Spleen (tissue), 11 donors: ENCODE data around the gene ADARB2. TPM values are rescaled to one million over a fixed set of nuclear protein-coding genes. Genes with fewer than 3 reads are reported as not detected.

Source experiments
- DNase-seq: peaks from one replicate; pipeline ENCODE4 v3.0.0-alpha.2; 2020
- H3K27ac ChIP-seq, 8 donors: fragments of 200-600 bp; sonication (generic) in 7 of 8; 1 replicate in 4 of 8; 2 replicates in 4 of 8; pipeline versions ENCODE4 v1.5.0 to v1.8.0; 2016 to 2021; ENCODE audit warnings: inconsistent platforms in 4 of 8, mild to moderate bottlenecking in 4 of 8, moderate library complexity in 1 of 8
- H3K27me3 ChIP-seq, 7 donors: fragments of 200-600 bp; sonication (generic) in 6 of 7; replicated peaks in 1 of 7; 1 replicate in 4 of 7; 2 replicates in 3 of 7; pipeline versions ENCODE4 v1.5.0 to v1.8.0; 2016 to 2021; ENCODE audit warnings: inconsistent platforms in 3 of 7, mild to moderate bottlenecking in 1 of 7
- H3K36me3 ChIP-seq, 6 donors: fragments of 200-600 bp; sonication (generic) in 5 of 6; 1 replicate in 4 of 6; 2 replicates in 2 of 6; pipeline versions ENCODE4 v1.5.0 to v1.8.0; 2016 to 2021; ENCODE audit warnings: inconsistent platforms in 2 of 6
- H3K4me1 ChIP-seq, 6 donors: fragments of 200-600 bp; sonication (generic) in 5 of 6; 1 replicate in 3 of 6; 2 replicates in 3 of 6; pipeline versions ENCODE4 v1.5.0 to v1.8.0; 2016 to 2021; ENCODE audit warnings: inconsistent platforms in 3 of 6
- H3K4me3 ChIP-seq, 8 donors: fragments of 200-600 bp; sonication (generic) in 7 of 8; 1 replicate in 4 of 8; 2 replicates in 4 of 8; pipeline versions ENCODE4 v1.5.0 to v1.8.0; 2016 to 2021; ENCODE audit warnings: inconsistent platforms in 4 of 8, mild to moderate bottlenecking in 4 of 8, moderate library complexity in 2 of 8
- H3K9me3 ChIP-seq, 8 donors: fragments of 200-600 bp; sonication (generic) in 7 of 8; 1 replicate in 4 of 8; 2 replicates in 4 of 8; pipeline versions ENCODE4 v1.5.0 to v1.8.0; 2016 to 2021; ENCODE audit warnings: inconsistent platforms in 4 of 8
- CTCF ChIP-seq, 11 experiments: fragments of 200-600 bp in 7 of 11; fragments of 450-650 bp in 4 of 11; sonication (generic) in 4 of 11; IDR thresholded peaks in 8 of 11; conservative IDR thresholded peaks in 3 of 11; 1 replicate in 7 of 11; 2 replicates in 4 of 11; pipeline versions ENCODE4 v1.4.0 to v1.8.0; 2016 to 2021; ENCODE audit warnings: antibody characterized with exemption in 11 of 11, inconsistent platforms in 4 of 11, mild to moderate bottlenecking in 1 of 11
- POLR2A ChIP-seq, 3 donors: fragments of 450-650 bp; IDR thresholded peaks; one replicate each; pipeline ENCODE4 v1.5.1; 2017; ENCODE audit warnings: antibody characterized with exemption in 3 of 3, mild to moderate bottlenecking in 1 of 3
- POLR2AphosphoS5 ChIP-seq, 3 donors: sonication (generic); formaldehyde crosslinking; IDR thresholded peaks; one replicate each; pipeline ENCODE4 v1.5.1; 2017; ENCODE audit warnings: antibody characterized with exemption in 3 of 3
- WGBS, 5 donors: extraction: QIAGEN DNeasy Blood & Tissue Kit in 3 of 5; methylation state at CpG; one replicate each; pipeline versions ENCODE4 v1.1.5 to v1.1.7; 2013 to 2018; 5-methylcytosine and 5-hydroxymethylcytosine counted together
- intact Hi-C: fragments of 100-400 bp; cut with DNase I; formaldehyde crosslinking; loops from one replicate; pipeline ENCODE4 v1.15.0; 2023; ENCODE audit warnings: low total_unique reads
- polyA plus RNA-seq, 3 donors: library from polyadenylated mRNA; stranded (reverse); fragments of 200-250 nt; gene quantifications; one replicate each; pipeline ENCODE4 v1.2.1, GENCODE V29; 2013
- total RNA-seq, 7 donors: library from RNA; depleted of rRNA in 3 of 7; stranded (reverse); fragments of >200 nt in 3 of 7; fragmentation: NEBNext Ultra II Directional in 4 of 7; extraction: Animal tissue kit (Norgen Biotek cat#: 25700) in 4 of 7; gene quantifications; one replicate each; pipeline versions ENCODE4 v1.1.0 to v1.2.1, GENCODE V29; 2016 to 2021
- donor health status: healthy with polysubstance abuse.
- donor health status: DM: no; HTN: no; CAD: no; lungs with moderate emphysema.
- donor health status: DM: no; HTN: no; CAD: no.
- donor health status: Bipolar disorder and iron deficiency.
- donor health status: healthy.
- donor health status: DM: no; HTN: no; CAD: no.
- donor health status: DM: yes; HTN: yes; CAD: no.

Gene ADARB2
- total and polyA plus RNA-seq, 10 donors, result 0.05 to 8.1 (median 0.96) TPM

- no peak overlapping the region for H3K27ac ChIP-seq
- H3K9me3 ChIP-seq, result peaks cover 0 to 3% (median 0%) of the 10 kb centered on the region in 8 donors
- H3K4me1 ChIP-seq, result no peaks in the 10 kb centered on the region
- intact Hi-C loops, result no loop called here
- TF ChIP-seq CTCF (IDR thresholded peaks at IDR 0.05 in 8 of 11, conservative IDR thresholded peaks at IDR 0.05 in 3 of 11), result no peak
- no peak for TF ChIP-seq POLR2AphosphoS5 (IDR thresholded peaks at IDR 0.05)
- no peak for TF ChIP-seq POLR2A (IDR thresholded peaks at IDR 0.05)
- H3K4me3 ChIP-seq, result no peak overlapping the region
- WGBS, 5 donors, result 80 to 91% (median 86%) methylated on average over 6 to 10 of the region's 10 CpGs
- no peaks in the 10 kb centered on the region for H3K36me3 ChIP-seq
- H3K27me3 ChIP-seq, result no peaks in the 10 kb centered on the region
- no peak for DNase-seq
These were observed 28.7 kb upstream of the ADARB2 start for GRCh38 chr10:1766049-1766448.

DNA sequence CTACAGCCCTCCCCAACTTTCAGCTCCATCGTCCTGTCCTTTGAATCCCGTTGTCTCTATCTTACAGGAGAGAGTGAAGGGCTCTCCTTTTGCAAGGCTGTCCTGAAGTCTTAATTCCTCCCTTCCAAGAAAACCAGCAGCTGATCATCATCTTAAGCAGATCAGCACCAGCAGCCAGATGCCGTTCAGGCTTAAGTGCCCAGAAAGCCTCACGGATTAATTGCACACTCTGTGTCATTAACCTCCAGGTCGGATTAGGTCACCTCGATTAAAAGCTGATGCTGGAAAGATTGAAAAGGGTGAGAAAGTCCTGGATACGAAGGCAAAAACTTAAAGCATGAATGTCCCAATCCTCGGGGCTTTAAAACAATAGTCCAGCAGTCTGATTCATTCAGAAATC is 24.8 kb upstream of the ADARB2 start:
- no peaks in the 10 kb centered on the region for H3K36me3 ChIP-seq

DNA sequence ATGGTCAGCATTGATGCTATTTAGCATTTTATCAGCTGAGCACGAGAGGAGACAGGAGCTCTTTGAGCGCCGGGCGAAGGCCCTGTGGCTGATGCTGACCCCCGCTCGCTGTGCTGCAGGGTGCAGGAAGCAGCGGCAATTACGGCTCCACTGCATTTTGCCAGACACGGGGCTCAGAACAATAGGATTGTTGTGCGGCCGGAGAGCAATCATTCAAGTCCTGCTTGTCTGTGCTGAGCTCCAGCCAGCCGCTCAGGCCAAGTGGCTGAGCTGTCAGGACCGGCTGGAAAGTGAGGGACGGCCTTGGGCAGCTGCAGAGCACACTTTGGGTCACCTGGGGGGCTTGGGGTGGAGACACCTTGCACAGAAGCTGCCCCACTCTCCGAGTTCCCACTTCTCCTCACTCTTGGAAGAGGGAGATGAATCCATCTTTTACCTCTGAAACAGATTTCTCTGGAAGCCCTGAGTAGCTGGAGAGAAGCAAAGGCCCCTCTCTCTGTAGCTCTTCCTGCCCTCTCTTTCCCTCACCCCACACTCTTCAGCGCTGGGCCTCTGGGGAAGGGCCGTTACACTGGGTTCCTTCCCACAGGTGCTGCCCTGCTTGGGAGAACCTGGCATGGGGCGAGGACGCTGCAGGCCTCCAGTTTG is 17.3 kb upstream of the ADARB2 start:
- no peaks in the 10 kb centered on the region for H3K4me1 ChIP-seq
- peaks cover 0 to 47% (median 41%) of the 10 kb centered on the region in 8 donors for H3K9me3 ChIP-seq
- H3K27ac ChIP-seq, result no peak overlapping the region
- TF ChIP-seq POLR2A (IDR thresholded peaks at IDR 0.05) (no peak), POLR2AphosphoS5 (IDR thresholded peaks at IDR 0.05) (no peak), CTCF (IDR thresholded peaks at IDR 0.05 in 8 of 11, conservative IDR thresholded peaks at IDR 0.05 in 3 of 11) (no peak)
- 50 to 68% (median 65%) methylated on average over 19 of the region's 19 CpGs for WGBS, 5 donors
- no peaks in the 10 kb centered on the region for H3K36me3 ChIP-seq
- no peak for DNase-seq
- H3K27me3 ChIP-seq, result peaks cover 0 to 19% (median 0%) of the 10 kb centered on the region in 7 donors
- intact Hi-C loops, result no loop called here
- H3K4me3 ChIP-seq, result no peak overlapping the region

More for the DNA sequence above, 24.8 kb upstream of the ADARB2 start:
- Histone ChIP-seq H3K9me3 (peaks cover 0 to 36% (median 26%) of the 10 kb centered on the region in 8 donors), H3K27ac (no peak overlapping the region), H3K4me3 (no peak overlapping the region), H3K27me3 (no peaks in the 10 kb centered on the region), H3K4me1 (no peaks in the 10 kb centered on the region)
- TF ChIP-seq CTCF (IDR thresholded peaks at IDR 0.05 in 8 of 11, conservative IDR thresholded peaks at IDR 0.05 in 3 of 11) (no peak), POLR2AphosphoS5 (IDR thresholded peaks at IDR 0.05) (no peak), POLR2A (IDR thresholded peaks at IDR 0.05) (no peak)
- no peak for DNase-seq
- 67 to 78% (median 72%) methylated on average over 8 of the region's 8 CpGs for WGBS, 5 donors
- intact Hi-C loops, result no loop called here

DNA sequence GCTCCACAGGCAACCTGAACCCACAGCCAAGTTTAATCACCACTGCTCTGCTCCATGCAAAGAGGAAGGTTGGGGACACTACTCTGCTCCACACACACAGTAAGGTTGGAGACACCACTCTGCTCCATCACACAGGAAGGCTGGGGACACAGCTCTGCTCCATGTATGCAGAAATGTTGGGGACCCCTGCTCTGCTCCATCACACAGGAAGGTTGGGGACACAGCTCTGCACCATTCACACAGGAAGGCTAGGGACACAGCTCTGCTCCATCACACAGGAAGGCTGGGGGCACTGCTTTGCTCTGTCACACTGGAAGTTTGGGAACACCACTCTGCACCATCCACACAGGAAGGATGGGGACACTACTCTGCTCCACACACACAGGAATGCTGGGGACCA is 14.8 kb upstream of the ADARB2 start:
- intact Hi-C loops, result no loop called here
- Histone ChIP-seq H3K36me3 (no peaks in the 10 kb centered on the region), H3K27ac (no peak overlapping the region), H3K27me3 (peaks cover 0 to 19% (median 0%) of the 10 kb centered on the region in 7 donors), H3K4me1 (no peaks in the 10 kb centered on the region), H3K9me3 (peaks cover 0 to 37% (median 30%) of the 10 kb centered on the region in 8 donors), H3K4me3 (no peak overlapping the region)
- DNase-seq, result no peak
- no peak for TF ChIP-seq POLR2AphosphoS5 (IDR thresholded peaks at IDR 0.05)
- no peak for TF ChIP-seq CTCF (IDR thresholded peaks at IDR 0.05 in 8 of 11, conservative IDR thresholded peaks at IDR 0.05 in 3 of 11)
- TF ChIP-seq POLR2A (IDR thresholded peaks at IDR 0.05), result no peak
